ENCODE data around the gene FBXL14.

DNA sequence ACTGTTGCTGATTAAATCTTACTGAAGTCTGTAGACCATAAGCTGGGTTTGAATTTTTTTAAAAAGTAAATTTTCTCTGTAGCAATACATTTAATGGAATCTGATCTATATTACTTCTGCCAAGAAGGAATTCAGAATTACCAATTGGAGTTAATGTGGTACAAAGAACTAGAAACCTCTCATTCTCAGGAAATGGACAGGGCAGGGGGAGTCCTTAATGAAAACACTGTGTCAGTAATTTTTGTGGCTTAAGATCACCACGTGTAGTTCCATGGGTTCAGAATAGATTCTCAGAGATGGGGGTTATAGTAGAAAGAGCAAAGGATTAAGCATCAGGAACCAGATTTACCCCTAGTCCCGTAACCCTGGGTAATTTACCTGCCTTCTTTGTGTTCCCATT, 30.3 kb downstream of the FBXL14 start:
- TF ChIP-seq CTCF (IDR thresholded peaks at IDR 0.05) (no peak), POLR2A (IDR thresholded peaks at IDR 0.05; ENCODE audit: low read depth) (no peak), EP300 (IDR thresholded peaks at IDR 0.05) (no peak), POLR2AphosphoS5 (IDR thresholded peaks at IDR 0.05) (no peak)

All from esophagus muscularis mucosa (tissue), 4 donors.